ENCODE results near the gene SEC14L5.

Gene SEC14L5

GRCh38 chr16:5018793-5019192 lies 60.7 kb downstream of the SEC14L5 start:
- DNase-seq: no peak

- no peak for DNase-seq
Observed at GRCh38 chr16:5019775-5020174, 61.6 kb downstream of the SEC14L5 start.

- no peak for DNase-seq
Observed at GRCh38 chr16:5020551-5020950, 62.4 kb downstream of the SEC14L5 start.

- DNase-seq: no peak
Observed at GRCh38 chr16:5022521-5022920, 64.4 kb downstream of the SEC14L5 start.

GRCh38 chr16:5024632-5025031 lies 66.5 kb downstream of the SEC14L5 start:
- DNase-seq: no peak

GRCh38 chr16:5025171-5025632 lies 67.1 kb downstream of the SEC14L5 start:
- DNase-seq: no peak

GRCh38 chr16:5026664-5027063 lies 68.5 kb downstream of the SEC14L5 start:
- no peak for DNase-seq

- no peak for DNase-seq
Observed at GRCh38 chr16:5027086-5027485, 69.0 kb downstream of the SEC14L5 start.

GRCh38 chr16:5027575-5028235 lies 69.6 kb downstream of the SEC14L5 start:
- no peak for DNase-seq

- no peak for DNase-seq
Observed at GRCh38 chr16:5028950-5029475, 70.9 kb downstream of the SEC14L5 start.

- DNase-seq: no peak
Observed at GRCh38 chr16:5030251-5030870, 72.2 kb downstream of the SEC14L5 start.

GRCh38 chr16:5031601-5032000 lies 73.5 kb downstream of the SEC14L5 start:
- no peak for DNase-seq

GRCh38 chr16:5032748-5033167 lies 74.6 kb downstream of the SEC14L5 start:
- no peak for DNase-seq

- peak; percentile 85 for DNase-seq
Observed at GRCh38 chr16:5033256-5034166, 75.4 kb downstream of the SEC14L5 start, which contains the start of gene NAGPA. Gene NAGPA (minus strand): TSS chr16:5033935. CDS start chr16:5033914, 21 bp downstream.

GRCh38 chr16:5034167-5034523 lies 76.0 kb downstream of the SEC14L5 start:
- no peak for DNase-seq

GRCh38 chr16:5035909-5036227 lies 77.7 kb downstream of the SEC14L5 start:
- no peak for DNase-seq

GRCh38 chr16:5036228-5037156 lies 78.4 kb downstream of the SEC14L5 start:
- DNase-seq: no peak

- no peak for DNase-seq
Observed at GRCh38 chr16:5040451-5040850, 82.3 kb downstream of the SEC14L5 start.

- DNase-seq: no peak
Observed at GRCh38 chr16:5041600-5042133, 83.5 kb downstream of the SEC14L5 start.

GRCh38 chr16:5042574-5043171 lies 84.5 kb downstream of the SEC14L5 start:
- no peak for DNase-seq

GRCh38 chr16:5044011-5044540 lies 85.9 kb downstream of the SEC14L5 start:
- no peak for DNase-seq
